ACC112 (cell line): ENCODE results near the gene RUNX3.

Experiments
- H2AFZ ChIP-seq: fragments of 200-600 bp; sonication (generic); one replicate; pipeline ENCODE4 v1.6.0; 2017; ENCODE audit warnings: antibody characterized with exemption, low read length; ENCODE audit not compliant: unreplicated experiment
- H3K27ac ChIP-seq: fragments of 200-600 bp; sonication (generic); 2 replicates; pipeline ENCODE4 v1.5.1; 2014; ENCODE audit warnings: low read depth, mild to moderate bottlenecking, antibody characterized with exemption, low read length, moderate library complexity
- H3K27me3 ChIP-seq: fragments of 200-600 bp; sonication (generic); 2 replicates; pipeline ENCODE4 v1.6.1; 2014; ENCODE audit warnings: mild to moderate bottlenecking, antibody characterized with exemption, low read length, moderate library complexity, mixed read lengths; ENCODE audit not compliant: insufficient read depth
- H3K36me3 ChIP-seq: fragments of 200-600 bp; sonication (generic); 2 replicates; pipeline ENCODE4 v1.6.1; 2016; ENCODE audit warnings: mild to moderate bottlenecking, antibody characterized with exemption, low read length, moderate library complexity, mixed read lengths; ENCODE audit not compliant: insufficient read depth
- H3K4me1 ChIP-seq: fragments of 200-600 bp; sonication (generic); one replicate; pipeline ENCODE4 v1.6.1; 2016; ENCODE audit warnings: low read length, mixed read lengths; ENCODE audit not compliant: insufficient read depth, unreplicated experiment, control insufficient read depth
- H3K4me3 ChIP-seq: fragments of 200-600 bp; sonication (generic); 2 replicates; pipeline ENCODE4 v1.5.1; 2014; ENCODE audit warnings: mild to moderate bottlenecking, low read depth, low read length
- H3K79me2 ChIP-seq: fragments of 200-600 bp; sonication (generic); one replicate; pipeline ENCODE4 v1.6.0; 2016; ENCODE audit warnings: low read length; ENCODE audit not compliant: control insufficient read depth, unreplicated experiment, insufficient read depth

The RUNX3 gene

GRCh38 chr1:24963099-24963872 is 33.2 kb upstream of the RUNX3 start:
- Histone ChIP-seq H3K79me2 (no peaks in the 10 kb centered on the region), H3K4me3 (no peak overlapping the region), H2AFZ (no peak overlapping the region), H3K36me3 (no peaks in the 10 kb centered on the region), H3K27me3 (peaks cover 5% of the 10 kb centered on the region; the same call in 1 of the 2 replicates), H3K4me1 (peaks cover 4% of the 10 kb centered on the region), H3K27ac (no peak overlapping the region)

- no peaks in the 10 kb centered on the region for H3K79me2 ChIP-seq
- H3K36me3 ChIP-seq = no peaks in the 10 kb centered on the region
- peaks cover 5% of the 10 kb centered on the region; the same call in 1 of the 2 replicates for H3K27me3 ChIP-seq
- H3K27ac ChIP-seq = no peak overlapping the region
- no peak overlapping the region for H2AFZ ChIP-seq
- no peak overlapping the region for H3K4me3 ChIP-seq
- H3K4me1 ChIP-seq = peaks cover 4% of the 10 kb centered on the region
Measured at GRCh38 chr1:24961961-24962861, 32.1 kb upstream of the RUNX3 start.

GRCh38 chr1:24961334-24961733 is 31.3 kb upstream of the RUNX3 start:
- Histone ChIP-seq H3K36me3 (no peaks in the 10 kb centered on the region), H3K4me1 (peaks cover 2% of the 10 kb centered on the region), H3K27me3 (peaks cover 5% of the 10 kb centered on the region; the same call in 1 of the 2 replicates), H2AFZ (no peak overlapping the region), H3K4me3 (no peak overlapping the region), H3K27ac (no peak overlapping the region), H3K79me2 (no peaks in the 10 kb centered on the region)

GRCh38 chr1:24960071-24960801 is 30.2 kb upstream of the RUNX3 start:
- H2AFZ ChIP-seq = no peak overlapping the region
- no peak overlapping the region for H3K4me3 ChIP-seq
- no peaks in the 10 kb centered on the region for H3K79me2 ChIP-seq
- H3K4me1 ChIP-seq = no peaks in the 10 kb centered on the region
- no peaks in the 10 kb centered on the region for H3K36me3 ChIP-seq
- H3K27ac ChIP-seq = no peak overlapping the region
- peaks cover 5% of the 10 kb centered on the region; the same call in 1 of the 2 replicates for H3K27me3 ChIP-seq

GRCh38 chr1:24959623-24959975 is 29.5 kb upstream of the RUNX3 start:
- peaks cover 5% of the 10 kb centered on the region; the same call in 1 of the 2 replicates for H3K27me3 ChIP-seq
- H3K4me1 ChIP-seq = no peaks in the 10 kb centered on the region
- no peaks in the 10 kb centered on the region for H3K79me2 ChIP-seq
- no peak overlapping the region for H3K4me3 ChIP-seq
- H3K27ac ChIP-seq = no peak overlapping the region
- H3K36me3 ChIP-seq = no peaks in the 10 kb centered on the region
- no peak overlapping the region for H2AFZ ChIP-seq

GRCh38 chr1:24958766-24959622 is 28.9 kb upstream of the RUNX3 start:
- Histone ChIP-seq H3K4me3 (no peak overlapping the region), H2AFZ (no peak overlapping the region), H3K79me2 (no peaks in the 10 kb centered on the region), H3K36me3 (no peaks in the 10 kb centered on the region), H3K27ac (no peak overlapping the region), H3K27me3 (peaks cover 5% of the 10 kb centered on the region; the same call in 1 of the 2 replicates), H3K4me1 (no peaks in the 10 kb centered on the region)

- H3K36me3 ChIP-seq = no peaks in the 10 kb centered on the region
- no peaks in the 10 kb centered on the region for H3K79me2 ChIP-seq
- no peak overlapping the region for H3K4me3 ChIP-seq
- H3K4me1 ChIP-seq = no peaks in the 10 kb centered on the region
- no peak overlapping the region for H2AFZ ChIP-seq
- H3K27me3 ChIP-seq = peaks cover 5% of the 10 kb centered on the region; the same call in 1 of the 2 replicates
- H3K27ac ChIP-seq = no peak overlapping the region
Measured at GRCh38 chr1:24957808-24958752, 28.0 kb upstream of the RUNX3 start.

GRCh38 chr1:24957016-24957807 is 27.1 kb upstream of the RUNX3 start:
- Histone ChIP-seq H3K36me3 (no peaks in the 10 kb centered on the region), H3K79me2 (no peaks in the 10 kb centered on the region), H3K27me3 (peaks cover 5% of the 10 kb centered on the region; the same call in 1 of the 2 replicates), H3K4me1 (no peaks in the 10 kb centered on the region), H2AFZ (no peak overlapping the region), H3K27ac (no peak overlapping the region), H3K4me3 (no peak overlapping the region)
